ENCODE data around the gene MAP10.

The MAP10 gene

GRCh38 chr1:232795497-232796053 is 9.6 kb upstream of the MAP10 start:
- DNase-seq (ENCODE audit: low read depth) = peak; percentile 18

- DNase-seq (ENCODE audit: low read depth) = no peak
Observed at GRCh38 chr1:232797856-232798510, 7.2 kb upstream of the MAP10 start.

GRCh38 chr1:232798920-232799319 is 6.3 kb upstream of the MAP10 start:
- no peak for DNase-seq (ENCODE audit: low read depth)

GRCh38 chr1:232806186-232806510 is 932 bp downstream of the MAP10 start:
- DNase-seq (ENCODE audit: low read depth) = no peak

- DNase-seq (ENCODE audit: low read depth) = peak; percentile 8
Observed at GRCh38 chr1:232810856-232811255, 5.6 kb downstream of the MAP10 start.

- no peak for DNase-seq (ENCODE audit: low read depth)
Observed at GRCh38 chr1:232812560-232812959, 7.3 kb downstream of the MAP10 start.

GRCh38 chr1:232813097-232813496 is 7.9 kb downstream of the MAP10 start:
- DNase-seq (ENCODE audit: low read depth) = no peak

- DNase-seq (ENCODE audit: low read depth) = no peak
Observed at GRCh38 chr1:232813760-232814159, 8.5 kb downstream of the MAP10 start.

GRCh38 chr1:232816324-232816723 is 11.1 kb downstream of the MAP10 start:
- no peak for DNase-seq (ENCODE audit: low read depth)

GRCh38 chr1:232818040-232818439 is 12.8 kb downstream of the MAP10 start:
- no peak for DNase-seq (ENCODE audit: low read depth)

- no peak for DNase-seq (ENCODE audit: low read depth)
Observed at GRCh38 chr1:232820431-232820830, 15.2 kb downstream of the MAP10 start.

GRCh38 chr1:232822530-232822929 is 17.3 kb downstream of the MAP10 start:
- DNase-seq (ENCODE audit: low read depth) = no peak

GRCh38 chr1:232826318-232826717 is 21.1 kb downstream of the MAP10 start:
- no peak for DNase-seq (ENCODE audit: low read depth)

GRCh38 chr1:232830661-232831060 is 25.4 kb downstream of the MAP10 start:
- no peak for DNase-seq (ENCODE audit: low read depth)

GRCh38 chr1:232831895-232832294 is 26.7 kb downstream of the MAP10 start:
- no peak for DNase-seq (ENCODE audit: low read depth)

- no peak for DNase-seq (ENCODE audit: low read depth)
Observed at GRCh38 chr1:232834066-232834465, 28.9 kb downstream of the MAP10 start.

GRCh38 chr1:232835166-232835565 is 29.9 kb downstream of the MAP10 start:
- no peak for DNase-seq (ENCODE audit: low read depth)

GRCh38 chr1:232837087-232837486 is 31.9 kb downstream of the MAP10 start:
- DNase-seq (ENCODE audit: low read depth) = peak; percentile 31

- DNase-seq (ENCODE audit: low read depth) = no peak
Observed at GRCh38 chr1:232841823-232842565, 36.8 kb downstream of the MAP10 start.

- peak; percentile 78 for DNase-seq (ENCODE audit: low read depth)
Observed at GRCh38 chr1:232844791-232845190, 39.6 kb downstream of the MAP10 start.

GRCh38 chr1:232845406-232845955 is 40.3 kb downstream of the MAP10 start:
- DNase-seq (ENCODE audit: low read depth) = no peak

GRCh38 chr1:232851532-232851931 is 46.3 kb downstream of the MAP10 start:
- no peak for DNase-seq (ENCODE audit: low read depth)
